SK-N-MC (cell line): ENCODE data around the gene TIGD6.

Experiments used
- EZH2 ChIP-seq: fragments of 200-600 bp; sonication (generic); IDR thresholded peaks from one replicate; pipeline ENCODE4 v1.6.1; 2017; ENCODE audit warnings: antibody characterized with exemption
- FOXP2 ChIP-seq: optimal IDR thresholded peaks from 2 replicates; pipeline ENCODE3; 2011; ENCODE audit warnings: mild to moderate bottlenecking, moderate library complexity; ENCODE audit not compliant: insufficient read depth; ENCODE audit errors: extremely low read length, control extremely low read depth
- POLR2AphosphoS5 ChIP-seq: IDR thresholded peaks from 2 replicates; pipeline ENCODE4 v1.6.1; 2012; ENCODE audit warnings: mild to moderate bottlenecking, low read depth, low read length, borderline replicate concordance

DNA sequence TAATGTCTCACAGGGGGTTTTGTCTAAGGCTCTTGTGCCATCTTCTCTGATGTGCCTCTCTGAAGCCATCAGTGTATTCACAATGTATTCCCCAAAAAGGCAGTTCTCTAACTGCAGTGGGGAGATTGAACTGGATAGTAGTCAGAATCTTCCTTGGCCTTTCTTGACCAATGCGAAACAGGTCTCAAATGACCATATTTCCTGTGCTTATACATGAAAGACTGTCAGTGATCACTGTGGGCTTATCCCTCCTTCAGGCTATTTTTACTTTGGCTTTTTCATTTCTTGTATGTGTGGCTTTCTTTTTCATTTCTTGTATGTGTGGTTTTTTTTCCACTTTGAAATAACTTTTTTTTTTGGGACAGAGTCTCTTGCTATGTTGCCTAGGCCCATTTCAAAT, 19.8 kb upstream of the TIGD6 start:
- no peak for TF ChIP-seq POLR2AphosphoS5
- TF ChIP-seq EZH2: no peak
- no peak for TF ChIP-seq FOXP2
